Measurements from ENCODE around the gene ACP7.

DNA sequence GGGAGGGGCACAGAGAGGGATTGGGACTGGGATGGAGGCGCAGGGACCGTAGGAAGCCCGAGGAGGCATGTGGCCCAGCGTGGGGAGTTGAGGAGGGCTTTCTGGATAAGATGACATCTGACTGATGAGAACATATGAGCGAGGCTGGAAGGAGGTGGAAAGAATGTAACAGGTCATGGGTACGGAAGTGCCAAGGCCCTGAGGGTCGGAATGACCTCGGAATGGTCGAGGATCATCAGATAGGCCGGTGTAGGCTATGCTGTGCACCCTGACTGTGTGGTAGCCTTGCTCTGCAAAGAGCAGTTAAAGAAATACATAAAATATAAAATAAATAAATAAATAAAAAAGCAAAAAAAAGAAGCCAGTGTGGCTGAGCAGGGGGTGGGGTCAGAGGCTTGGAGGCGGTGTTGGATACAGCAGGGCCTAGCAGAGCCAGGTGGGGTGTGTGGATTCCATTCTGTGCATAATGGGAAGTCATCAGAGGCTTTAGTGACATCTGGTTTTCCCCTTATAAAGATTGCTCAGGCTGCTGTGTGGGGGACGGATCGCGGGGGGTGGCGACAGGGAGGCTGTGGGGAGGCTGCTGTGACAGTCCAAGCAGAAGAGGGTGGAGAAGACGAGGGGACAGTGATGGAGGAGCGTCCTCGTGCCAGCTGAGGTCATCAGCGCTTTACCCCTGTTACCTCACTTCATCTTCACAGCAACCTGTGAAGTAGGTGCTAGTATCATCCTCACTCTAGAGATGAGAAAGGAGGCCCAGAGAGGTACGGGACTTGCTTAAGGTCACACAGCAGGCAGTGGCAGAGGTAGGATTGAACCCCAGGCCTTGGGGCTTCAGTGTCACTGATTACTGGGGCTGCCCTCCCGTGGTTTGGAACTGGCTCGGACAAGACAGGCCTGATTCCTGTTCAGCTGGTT lies 46.4 kb downstream of the ACP7 start:
- TF ChIP-seq, protein P1, sequence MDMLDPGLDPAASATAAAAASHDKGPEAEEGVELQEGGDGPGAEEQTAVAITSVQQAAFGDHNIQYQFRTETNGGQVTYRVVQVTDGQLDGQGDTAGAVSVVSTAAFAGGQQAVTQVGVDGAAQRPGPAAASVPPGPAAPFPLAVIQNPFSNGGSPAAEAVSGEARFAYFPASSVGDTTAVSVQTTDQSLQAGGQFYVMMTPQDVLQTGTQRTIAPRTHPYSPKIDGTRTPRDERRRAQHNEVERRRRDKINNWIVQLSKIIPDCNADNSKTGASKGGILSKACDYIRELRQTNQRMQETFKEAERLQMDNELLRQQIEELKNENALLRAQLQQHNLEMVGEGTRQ (IDR thresholded peaks at IDR 0.05) = no peak
- TF ChIP-seq, protein P2, sequence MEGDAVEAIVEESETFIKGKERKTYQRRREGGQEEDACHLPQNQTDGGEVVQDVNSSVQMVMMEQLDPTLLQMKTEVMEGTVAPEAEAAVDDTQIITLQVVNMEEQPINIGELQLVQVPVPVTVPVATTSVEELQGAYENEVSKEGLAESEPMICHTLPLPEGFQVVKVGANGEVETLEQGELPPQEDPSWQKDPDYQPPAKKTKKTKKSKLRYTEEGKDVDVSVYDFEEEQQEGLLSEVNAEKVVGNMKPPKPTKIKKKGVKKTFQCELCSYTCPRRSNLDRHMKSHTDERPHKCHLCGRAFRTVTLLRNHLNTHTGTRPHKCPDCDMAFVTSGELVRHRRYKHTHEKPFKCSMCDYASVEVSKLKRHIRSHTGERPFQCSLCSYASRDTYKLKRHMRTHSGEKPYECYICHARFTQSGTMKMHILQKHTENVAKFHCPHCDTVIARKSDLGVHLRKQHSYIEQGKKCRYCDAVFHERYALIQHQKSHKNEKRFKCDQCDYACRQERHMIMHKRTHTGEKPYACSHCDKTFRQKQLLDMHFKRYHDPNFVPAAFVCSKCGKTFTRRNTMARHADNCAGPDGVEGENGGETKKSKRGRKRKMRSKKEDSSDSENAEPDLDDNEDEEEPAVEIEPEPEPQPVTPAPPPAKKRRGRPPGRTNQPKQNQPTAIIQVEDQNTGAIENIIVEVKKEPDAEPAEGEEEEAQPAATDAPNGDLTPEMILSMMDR (IDR thresholded peaks at IDR 0.05) = no peak

Measured in A549 (cell line).